ENCODE data around the gene MVB12B.

Gene MVB12B

GRCh38 chr9:126532489-126532888 is 205.9 kb downstream of the MVB12B start:
- DNase-seq (ENCODE audit: low read depth): no peak
- TF ChIP-seq, protein P1, sequence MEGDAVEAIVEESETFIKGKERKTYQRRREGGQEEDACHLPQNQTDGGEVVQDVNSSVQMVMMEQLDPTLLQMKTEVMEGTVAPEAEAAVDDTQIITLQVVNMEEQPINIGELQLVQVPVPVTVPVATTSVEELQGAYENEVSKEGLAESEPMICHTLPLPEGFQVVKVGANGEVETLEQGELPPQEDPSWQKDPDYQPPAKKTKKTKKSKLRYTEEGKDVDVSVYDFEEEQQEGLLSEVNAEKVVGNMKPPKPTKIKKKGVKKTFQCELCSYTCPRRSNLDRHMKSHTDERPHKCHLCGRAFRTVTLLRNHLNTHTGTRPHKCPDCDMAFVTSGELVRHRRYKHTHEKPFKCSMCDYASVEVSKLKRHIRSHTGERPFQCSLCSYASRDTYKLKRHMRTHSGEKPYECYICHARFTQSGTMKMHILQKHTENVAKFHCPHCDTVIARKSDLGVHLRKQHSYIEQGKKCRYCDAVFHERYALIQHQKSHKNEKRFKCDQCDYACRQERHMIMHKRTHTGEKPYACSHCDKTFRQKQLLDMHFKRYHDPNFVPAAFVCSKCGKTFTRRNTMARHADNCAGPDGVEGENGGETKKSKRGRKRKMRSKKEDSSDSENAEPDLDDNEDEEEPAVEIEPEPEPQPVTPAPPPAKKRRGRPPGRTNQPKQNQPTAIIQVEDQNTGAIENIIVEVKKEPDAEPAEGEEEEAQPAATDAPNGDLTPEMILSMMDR (conservative IDR thresholded peaks at IDR 0.05; ENCODE audit: control insufficient read depth, insufficient read depth, low read depth, low read length): no peak
- H3K4me3 ChIP-seq (ENCODE audit: control insufficient read depth, low read depth, low read length): no peak overlapping the region

DNA sequence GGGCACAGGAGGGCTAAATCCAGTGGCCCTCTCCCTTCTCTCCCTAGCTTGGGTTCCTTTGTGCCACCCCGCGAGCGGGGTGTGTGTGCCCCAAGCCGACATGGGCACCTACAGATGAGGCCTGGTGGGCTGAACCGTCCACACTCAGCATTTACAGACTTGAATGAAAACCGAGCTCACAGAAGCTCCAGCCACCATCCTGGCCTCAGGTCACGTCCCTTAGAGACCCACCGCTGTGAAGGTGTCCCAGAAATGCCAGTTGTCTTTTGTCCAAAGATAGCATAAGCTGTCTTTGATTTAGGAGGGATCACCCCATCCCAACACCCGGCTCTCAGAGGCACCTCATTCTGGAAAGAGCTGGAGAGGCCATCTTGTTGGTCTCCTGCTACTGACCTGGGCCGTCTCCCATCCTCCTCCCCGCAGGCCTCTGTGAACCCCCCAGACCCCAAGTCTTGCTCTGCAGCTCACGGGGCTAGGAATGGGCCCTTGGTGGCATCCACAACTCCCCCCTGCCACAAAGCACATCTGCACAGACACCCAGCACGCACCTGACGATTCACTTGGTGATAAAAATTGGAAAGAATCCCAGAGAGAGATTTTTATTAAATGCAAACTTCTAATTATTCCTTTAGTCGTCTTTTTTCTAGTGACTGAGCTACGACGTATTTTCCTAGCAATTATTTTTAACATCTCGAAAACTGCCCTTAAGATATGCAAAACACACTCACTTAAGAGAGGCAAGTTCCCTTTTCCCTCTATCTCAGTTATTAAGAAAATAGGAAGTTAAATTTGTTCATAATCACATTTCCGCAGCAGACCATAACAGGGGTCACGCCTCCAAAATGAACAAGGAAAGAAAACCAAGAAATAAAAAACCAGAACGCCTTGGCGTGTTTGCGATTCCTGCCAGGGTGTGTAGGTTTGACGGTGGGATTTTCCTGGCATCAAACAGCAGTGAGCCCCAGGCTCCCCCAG is 206.6 kb downstream of the MVB12B start:
- DNase-seq (ENCODE audit: low read depth): no peak
- H3K4me3 ChIP-seq (ENCODE audit: control insufficient read depth, low read depth, low read length): no peak overlapping the region
- TF ChIP-seq, protein P1 (conservative IDR thresholded peaks at IDR 0.05; ENCODE audit: control insufficient read depth, insufficient read depth, low read depth, low read length): no peak

- no peak for DNase-seq (ENCODE audit: low read depth)
- TF ChIP-seq, protein P1 (conservative IDR thresholded peaks at IDR 0.05; ENCODE audit: control insufficient read depth, insufficient read depth, low read depth, low read length): no peak
- no peak overlapping the region for H3K4me3 ChIP-seq (ENCODE audit: control insufficient read depth, low read depth, low read length)
Observed at GRCh38 chr9:126533926-126534310, 207.3 kb downstream of the MVB12B start.

DNA sequence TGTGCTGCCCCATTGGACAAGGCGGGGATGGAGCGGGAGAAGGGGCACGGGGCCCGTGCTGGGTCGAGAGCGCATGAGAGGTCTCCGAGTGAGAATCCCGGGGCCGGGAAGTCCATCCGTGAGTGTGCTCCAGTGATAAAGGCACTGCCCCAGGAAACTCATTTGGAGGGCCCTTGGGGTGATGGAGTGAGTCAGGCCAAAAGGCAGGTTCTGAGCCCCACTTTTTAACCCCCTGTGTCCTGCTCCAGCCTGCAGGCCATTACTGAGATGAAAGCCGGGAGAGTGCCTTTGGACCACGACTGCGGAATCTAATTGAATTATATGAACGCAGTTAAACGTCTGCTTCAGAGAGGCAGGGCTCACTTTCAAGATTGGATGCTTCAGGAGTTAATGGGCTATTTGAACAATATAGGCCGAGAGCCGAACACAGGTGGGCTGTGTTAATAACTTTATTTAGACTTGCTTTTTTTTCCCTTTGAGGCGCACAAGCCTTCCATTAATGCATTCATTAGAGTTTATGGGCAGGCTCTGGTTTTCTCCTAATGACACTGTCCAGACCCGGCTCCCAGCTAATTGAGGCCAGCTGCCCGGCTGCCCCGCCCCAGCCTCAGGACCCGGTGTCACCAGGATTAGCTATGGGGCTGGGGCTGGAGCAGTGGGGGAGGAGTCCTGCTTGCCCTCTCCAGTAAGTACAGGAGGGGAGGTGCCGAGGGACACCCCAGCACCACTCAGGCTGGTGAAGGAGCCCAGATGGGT is 208.0 kb downstream of the MVB12B start:
- no peak overlapping the region for H3K4me3 ChIP-seq (ENCODE audit: control insufficient read depth, low read depth, low read length)
- DNase-seq (ENCODE audit: low read depth): no peak
- TF ChIP-seq, protein P1 (conservative IDR thresholded peaks at IDR 0.05; ENCODE audit: control insufficient read depth, insufficient read depth, low read depth, low read length): no peak

DNA sequence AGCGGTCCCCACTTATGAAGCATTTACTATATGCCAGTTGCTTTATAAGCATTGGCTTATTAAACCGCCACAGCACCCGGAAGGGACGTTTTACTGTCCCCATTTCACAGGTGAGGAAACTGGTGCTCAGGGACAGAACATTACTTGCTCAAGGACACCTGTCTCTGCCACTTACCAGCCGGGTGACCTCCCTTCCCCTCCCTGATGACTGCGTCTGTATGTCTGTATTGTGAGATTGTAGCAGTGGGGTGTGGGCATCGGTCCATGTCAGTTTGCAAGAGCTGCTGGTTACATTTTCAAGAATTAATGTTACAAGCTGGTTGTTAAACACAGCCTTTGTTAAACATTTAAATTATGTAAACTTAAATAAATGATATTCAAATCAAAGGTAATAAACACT is 209.5 kb downstream of the MVB12B start:
- H3K4me3 ChIP-seq (ENCODE audit: control insufficient read depth, low read depth, low read length): no peak overlapping the region
- TF ChIP-seq, protein P1 (conservative IDR thresholded peaks at IDR 0.05; ENCODE audit: control insufficient read depth, insufficient read depth, low read depth, low read length): no peak
- no peak for DNase-seq (ENCODE audit: low read depth)

DNA sequence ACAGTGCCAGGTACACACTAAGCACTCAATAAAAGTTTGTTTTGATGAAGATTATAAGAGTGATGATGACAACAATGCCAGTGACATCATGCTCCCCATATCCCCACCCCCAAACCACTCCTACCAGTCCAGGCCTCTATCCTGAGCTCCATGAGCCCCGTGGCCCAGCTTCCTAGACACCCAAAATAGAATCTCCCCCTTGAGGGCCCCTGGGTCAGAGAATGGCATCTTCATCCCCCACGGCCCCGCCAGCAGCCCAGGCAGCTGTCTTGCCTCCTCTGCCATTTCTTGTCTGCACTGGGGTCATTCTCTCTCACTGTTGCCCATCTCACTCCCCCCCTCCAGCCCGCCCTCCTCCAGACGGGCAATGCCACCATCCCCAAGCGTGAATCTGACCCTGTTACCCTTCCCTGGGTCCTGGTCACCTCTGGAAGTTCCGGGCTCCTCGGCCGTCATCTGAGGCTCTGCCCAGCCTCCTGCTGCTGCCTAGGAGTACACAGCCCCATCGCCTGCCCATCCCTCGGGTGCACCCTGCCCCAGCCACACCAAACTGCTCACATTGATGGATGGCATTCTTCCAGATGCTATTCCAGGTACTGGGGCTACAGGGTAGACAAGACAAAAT is 210.3 kb downstream of the MVB12B start:
- no peak for DNase-seq (ENCODE audit: low read depth)
- TF ChIP-seq, protein P1 (conservative IDR thresholded peaks at IDR 0.05; ENCODE audit: control insufficient read depth, insufficient read depth, low read depth, low read length): no peak

More for the DNA sequence above, 210.3 kb downstream of the MVB12B start:
- H3K4me3 ChIP-seq (ENCODE audit: control insufficient read depth, low read depth, low read length): no peak overlapping the region

Data from fibroblast of mammary gland (primary cell).